Skin epidermis (tissue), 12 donors: ENCODE results near the gene GHITM.
"Not testable (repeated sequence)": the region's sequence is repeated elsewhere in the genome, so short reads cannot be mapped to it uniquely, and the experiment has no call there.

ENCODE experiments used
- H3K27ac ChIP-seq, 21 experiments: fragments of 200-600 bp; sonication (generic) in 11 of 21; one replicate each; pipeline ENCODE4 v1.5.0; 2020; ENCODE audit warnings: mild to moderate bottlenecking in 3 of 21, inconsistent platforms in 2 of 21, moderate library complexity in 2 of 21
- H3K4me3 ChIP-seq, 7 experiments: fragments of 200-600 bp; sonication (generic) in 2 of 7; one replicate each; pipeline ENCODE4 v1.5.0; 2020; ENCODE audit warnings: inconsistent platforms in 2 of 7, mild to moderate bottlenecking in 2 of 7, moderate library complexity in 1 of 7

The GHITM gene, protein sequence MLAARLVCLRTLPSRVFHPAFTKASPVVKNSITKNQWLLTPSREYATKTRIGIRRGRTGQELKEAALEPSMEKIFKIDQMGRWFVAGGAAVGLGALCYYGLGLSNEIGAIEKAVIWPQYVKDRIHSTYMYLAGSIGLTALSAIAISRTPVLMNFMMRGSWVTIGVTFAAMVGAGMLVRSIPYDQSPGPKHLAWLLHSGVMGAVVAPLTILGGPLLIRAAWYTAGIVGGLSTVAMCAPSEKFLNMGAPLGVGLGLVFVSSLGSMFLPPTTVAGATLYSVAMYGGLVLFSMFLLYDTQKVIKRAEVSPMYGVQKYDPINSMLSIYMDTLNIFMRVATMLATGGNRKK

DNA sequence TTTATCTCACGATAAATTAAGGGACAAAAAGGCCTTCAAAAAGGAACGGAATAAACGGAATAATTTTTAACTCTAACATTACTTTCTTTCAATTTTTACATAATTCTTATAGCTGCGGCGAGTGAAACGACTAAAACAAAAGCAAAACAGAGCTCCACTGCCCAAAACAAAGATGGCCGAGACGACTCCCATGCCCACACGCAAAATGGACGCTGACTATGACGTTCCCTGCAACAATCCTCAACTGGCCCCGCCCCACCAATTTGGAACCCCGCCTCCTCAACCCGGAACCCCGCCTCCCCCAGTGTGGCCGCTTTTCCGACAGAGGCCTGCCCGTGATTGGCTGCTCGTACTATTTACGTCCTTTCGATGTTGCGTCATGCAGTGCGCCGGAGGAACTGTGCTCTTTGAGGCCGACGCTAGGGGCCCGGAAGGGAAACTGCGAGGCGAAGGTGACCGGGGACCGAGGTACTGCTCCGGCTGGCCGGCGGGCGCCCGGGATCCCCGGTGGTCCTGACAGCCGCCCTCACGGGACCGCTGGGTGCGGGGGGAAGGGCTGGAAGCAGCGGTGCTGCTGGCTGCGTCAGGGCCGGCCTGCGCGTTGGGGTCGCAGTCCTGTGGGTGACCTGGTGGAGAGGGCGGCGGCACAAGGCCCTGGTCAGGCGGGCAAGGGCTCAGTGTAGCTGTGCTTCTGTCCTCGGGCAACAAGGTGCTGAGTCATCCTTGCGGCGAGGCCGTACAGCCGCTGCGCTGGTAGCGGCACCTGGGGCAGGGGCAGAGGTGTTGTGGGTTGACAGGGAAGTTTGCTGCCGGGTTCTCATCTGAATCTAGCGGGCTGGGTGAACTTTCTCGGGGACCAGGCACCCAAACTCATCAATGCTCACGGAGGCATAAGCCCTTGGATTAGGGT lies at the start of gene GHITM:
Gene GHITM, plus strand, starts transcription at position 384 of the 910 bp plus-strand sequence. CDS start 1,992 bp downstream, outside the sequence.
- Histone ChIP-seq H3K4me3 (peak within 1 kb of the TSS; percentile 94 to 99 (median 98)), H3K27ac (peak within 1 kb of the TSS; percentile 73 to 99 (median 96))

DNA sequence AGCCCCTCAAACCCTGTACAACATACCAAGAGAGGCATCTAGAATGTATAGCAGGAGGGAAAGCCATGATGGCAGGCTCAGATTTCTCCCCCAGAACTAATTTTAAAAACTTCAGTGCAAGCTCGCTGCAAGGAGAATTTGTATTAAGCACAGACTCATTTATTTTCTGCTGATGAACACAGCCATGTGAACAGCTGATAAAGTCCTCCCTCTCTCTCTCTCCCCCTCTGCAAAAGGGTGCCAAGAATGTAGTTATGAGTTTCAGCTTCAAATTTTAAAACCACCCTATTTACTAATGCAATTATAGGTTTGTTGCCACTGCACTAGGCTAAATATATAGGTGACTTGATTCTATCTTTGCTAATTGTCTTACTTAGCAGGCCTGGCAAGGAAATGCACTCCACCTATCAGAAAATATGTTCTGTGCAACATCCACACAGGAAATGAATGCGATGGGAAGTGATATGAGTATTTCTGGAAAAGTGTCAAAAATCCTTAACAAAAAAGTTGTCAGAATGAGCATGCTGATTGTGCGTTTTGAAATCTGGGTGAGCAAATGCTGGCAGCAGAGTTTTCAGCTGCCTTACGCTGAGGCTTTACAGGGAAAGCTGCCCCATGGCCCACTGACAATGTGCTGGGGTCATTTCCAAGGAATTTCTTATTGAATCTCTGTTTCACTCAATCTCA lies 43.4 kb upstream of the GHITM start:
- Histone ChIP-seq H3K27ac (no peak overlapping the region), H3K4me3 (no peak overlapping the region)

DNA sequence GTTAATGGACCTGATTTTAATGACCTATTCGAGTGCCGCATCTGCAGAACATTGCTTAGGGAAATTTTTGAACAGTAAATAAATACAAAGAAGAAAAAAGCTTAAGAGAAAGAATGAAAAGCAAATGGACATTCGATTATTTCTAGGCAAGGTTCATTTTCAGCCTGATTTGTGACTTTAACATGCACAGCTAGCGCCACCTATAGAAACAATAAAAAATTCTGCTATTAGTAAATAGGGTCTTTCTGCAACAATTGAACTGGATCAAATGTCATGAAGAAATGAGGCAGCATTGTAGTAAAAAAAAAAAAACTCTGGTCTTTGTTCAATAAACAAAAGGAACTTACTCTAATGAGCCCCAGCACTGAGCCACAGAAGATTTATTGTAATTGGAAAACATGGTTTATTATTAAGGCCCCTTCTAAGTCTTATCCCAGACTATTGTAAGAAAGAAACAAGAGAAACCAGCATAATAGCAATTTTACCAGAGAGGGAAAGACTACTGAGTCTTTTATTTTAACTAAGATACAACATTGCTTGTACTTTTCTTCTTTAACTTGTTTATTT lies 41.4 kb upstream of the GHITM start:
- Histone ChIP-seq H3K27ac (no peak overlapping the region), H3K4me3 (no peak overlapping the region)

DNA sequence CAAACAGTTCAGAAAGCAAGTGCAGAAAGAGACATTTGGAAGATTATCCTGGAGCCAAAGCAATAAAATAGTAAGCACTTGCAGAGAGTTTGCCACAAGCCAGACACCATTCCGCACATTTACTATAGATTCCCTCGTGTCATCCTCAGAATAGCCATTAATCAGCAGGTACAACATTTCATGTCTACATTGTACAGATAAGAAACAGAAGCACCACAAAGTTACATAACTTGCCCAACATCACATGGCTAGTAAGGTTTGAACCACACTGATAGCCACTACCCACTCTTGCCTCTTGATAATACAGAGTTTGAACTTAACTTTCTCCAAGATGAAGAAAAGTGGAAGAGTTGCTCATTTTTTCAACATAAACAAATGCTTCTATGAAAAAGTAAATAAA lies 40.6 kb upstream of the GHITM start:
- no peak overlapping the region for H3K27ac ChIP-seq
- no peak overlapping the region for H3K4me3 ChIP-seq

DNA sequence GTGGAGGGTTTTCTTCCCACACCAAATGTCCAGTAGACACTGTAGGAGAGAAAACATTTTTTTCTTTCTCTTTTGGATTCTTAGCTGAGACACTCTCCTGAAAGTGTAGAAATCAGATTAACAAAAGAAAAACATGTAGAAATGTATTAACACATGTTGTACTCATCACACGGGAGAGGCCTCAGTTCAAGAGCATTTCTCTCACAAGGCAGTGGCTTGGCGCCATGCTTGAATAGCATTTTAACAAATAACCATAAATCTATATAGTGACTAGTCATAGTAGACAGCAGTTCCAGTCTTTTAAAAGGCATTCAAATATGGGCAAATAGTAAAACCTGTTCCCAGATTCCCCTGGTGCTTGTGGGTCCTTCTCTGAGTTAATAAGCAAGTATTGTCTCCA lies 38.3 kb upstream of the GHITM start:
- Histone ChIP-seq H3K4me3 (no peak overlapping the region), H3K27ac (no peak overlapping the region)

DNA sequence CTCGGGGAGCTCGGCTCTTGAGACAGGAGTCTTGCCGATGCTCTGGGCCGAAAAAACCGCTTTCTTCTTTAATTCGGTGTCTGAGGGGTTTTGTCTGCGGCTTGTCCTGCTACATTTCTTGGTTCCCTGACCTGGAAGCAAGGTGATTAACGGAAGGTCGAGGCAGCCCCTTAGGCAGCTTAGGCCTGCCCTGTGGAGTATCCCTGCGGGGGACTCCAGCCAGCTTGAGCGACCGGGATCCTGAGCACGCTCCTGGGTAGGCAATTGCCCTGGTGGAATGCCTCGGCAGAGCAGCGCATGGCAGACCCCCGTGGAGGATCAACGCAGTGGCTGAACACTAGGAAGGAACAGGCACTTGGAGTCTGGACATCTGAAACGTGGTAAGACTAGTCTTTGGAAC lies 30.5 kb upstream of the GHITM start:
- H3K4me3 ChIP-seq, result no peak overlapping the region
- no peak overlapping the region for H3K27ac ChIP-seq

DNA sequence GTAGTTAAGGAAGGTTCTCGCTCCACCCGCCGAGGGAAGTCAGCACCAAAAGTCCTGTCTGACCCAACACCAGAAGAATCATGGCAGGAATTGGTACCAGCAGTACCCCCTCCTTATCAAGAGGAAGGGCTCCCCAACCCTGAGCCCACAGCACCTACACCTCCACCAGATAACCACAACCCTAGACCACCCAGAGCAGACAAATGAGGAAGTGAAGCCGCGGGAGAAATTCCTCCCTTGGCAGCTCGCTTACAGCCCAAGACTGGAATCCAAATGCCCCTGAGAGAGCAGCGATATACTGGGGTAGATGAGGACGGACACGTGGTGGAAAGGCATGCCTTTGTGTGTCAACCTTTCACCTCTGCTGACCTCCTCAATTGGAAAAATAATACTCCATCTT lies 29.5 kb upstream of the GHITM start:
- not testable (repeated sequence) for H3K4me3 ChIP-seq, H3K27ac ChIP-seq

DNA sequence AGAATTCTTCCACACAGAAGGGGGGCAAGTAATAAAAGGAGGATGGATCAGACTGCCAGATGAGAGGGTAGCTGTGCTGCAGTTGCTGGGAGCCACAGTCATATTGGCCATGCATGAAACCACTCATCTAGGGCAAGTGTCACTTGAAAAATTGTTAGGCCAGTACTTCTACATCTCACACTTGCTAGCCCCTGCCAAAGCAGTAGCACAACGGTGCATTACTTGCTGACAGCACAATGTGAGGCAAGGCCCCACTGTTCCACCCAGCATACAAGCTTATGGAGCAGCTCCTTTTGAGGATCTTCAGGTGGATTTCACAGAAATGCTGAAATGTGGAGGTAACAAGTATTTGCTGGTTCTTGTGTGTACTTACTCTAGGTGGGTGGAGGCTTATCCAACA lies 25.8 kb upstream of the GHITM start:
- not testable (repeated sequence) for H3K27ac ChIP-seq, H3K4me3 ChIP-seq

DNA sequence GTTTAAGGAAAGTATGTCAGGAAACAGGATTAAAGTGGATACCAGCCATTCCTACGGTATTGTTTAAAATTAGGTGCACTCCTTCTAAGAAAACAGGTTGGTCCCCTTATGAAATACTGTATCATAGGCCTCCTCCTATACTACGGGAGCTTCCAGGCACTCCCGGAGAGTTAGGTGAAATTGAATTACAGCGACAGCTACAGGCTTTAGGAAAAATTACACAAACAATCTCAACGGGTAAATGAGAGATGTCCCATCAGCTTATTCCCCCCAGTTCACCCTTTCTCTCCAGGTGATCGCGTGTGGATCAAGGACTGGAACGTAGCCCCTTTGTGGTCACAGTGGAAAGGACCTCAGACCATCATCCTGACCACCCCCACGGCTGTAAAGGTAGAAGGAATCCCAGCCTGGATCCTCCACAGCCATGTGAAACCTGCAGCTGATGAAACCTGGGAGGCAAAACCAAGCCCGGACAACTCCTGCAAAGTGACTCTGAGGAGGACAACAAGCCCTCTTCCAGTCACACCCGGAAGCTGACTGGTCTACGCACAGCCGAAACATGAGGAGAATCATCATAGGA lies 25.1 kb upstream of the GHITM start:
- no peak overlapping the region for H3K4me3 ChIP-seq
- H3K27ac ChIP-seq, result no peak overlapping the region

DNA sequence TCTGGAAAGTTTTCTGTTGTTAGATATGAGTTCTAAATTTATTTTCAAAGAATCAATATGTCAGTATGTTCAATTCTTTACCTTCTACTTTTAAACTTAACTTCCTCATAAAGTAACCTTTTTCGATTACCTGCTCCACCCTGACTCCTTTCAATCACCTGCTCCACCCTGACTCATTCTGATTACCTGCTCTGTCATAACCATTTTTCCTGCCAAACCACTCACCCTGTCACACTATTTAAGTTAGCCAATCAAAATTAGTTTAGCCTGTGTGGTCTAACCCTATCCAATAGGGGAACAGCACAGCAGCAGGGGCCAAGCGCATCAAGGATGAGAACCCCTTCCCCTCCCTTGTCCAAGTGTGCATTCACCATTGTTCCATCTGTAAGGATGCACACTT lies 22.1 kb upstream of the GHITM start:
- H3K27ac ChIP-seq, result not testable (repeated sequence)

DNA sequence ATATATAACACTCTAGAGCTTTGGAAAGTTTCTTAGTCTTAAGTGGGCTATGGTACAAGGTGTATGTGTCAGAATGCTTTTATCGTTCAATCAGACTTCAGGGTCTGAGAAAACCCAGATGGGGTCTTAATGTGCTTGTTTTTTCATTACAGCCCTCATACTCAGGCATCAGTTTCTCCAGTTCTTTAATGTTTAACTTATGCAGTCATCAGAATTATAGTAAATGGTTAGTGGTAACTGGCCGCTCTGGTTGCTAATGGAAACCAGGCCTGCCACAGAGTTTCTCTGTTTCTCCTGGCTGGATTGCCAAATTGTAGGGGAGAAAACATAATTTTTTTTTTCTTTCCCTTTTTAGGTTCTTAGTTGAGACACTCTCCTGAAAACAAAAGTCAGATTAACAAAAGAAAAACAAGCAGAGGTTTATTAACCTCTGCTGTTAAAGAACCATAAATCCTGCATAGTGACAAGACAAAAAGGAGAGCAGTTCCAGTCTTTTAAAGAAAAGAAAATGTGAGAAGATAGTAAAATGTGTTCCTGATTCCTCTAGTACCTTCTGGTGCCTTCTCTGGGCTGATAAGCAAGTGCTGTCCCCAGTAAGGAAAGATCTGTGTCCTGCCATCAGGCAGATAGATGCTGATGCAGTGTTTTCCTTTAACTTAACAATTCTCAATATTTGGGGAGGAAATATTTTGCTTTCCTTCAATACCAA lies 21.5 kb upstream of the GHITM start:
- H3K27ac ChIP-seq, result peak overlapping the region in 1 of 21 experiments; percentile 26
- H3K4me3 ChIP-seq, result no peak overlapping the region

More for the DNA sequence above, 22.1 kb upstream of the GHITM start:
- H3K4me3 ChIP-seq, result not testable (repeated sequence)

DNA sequence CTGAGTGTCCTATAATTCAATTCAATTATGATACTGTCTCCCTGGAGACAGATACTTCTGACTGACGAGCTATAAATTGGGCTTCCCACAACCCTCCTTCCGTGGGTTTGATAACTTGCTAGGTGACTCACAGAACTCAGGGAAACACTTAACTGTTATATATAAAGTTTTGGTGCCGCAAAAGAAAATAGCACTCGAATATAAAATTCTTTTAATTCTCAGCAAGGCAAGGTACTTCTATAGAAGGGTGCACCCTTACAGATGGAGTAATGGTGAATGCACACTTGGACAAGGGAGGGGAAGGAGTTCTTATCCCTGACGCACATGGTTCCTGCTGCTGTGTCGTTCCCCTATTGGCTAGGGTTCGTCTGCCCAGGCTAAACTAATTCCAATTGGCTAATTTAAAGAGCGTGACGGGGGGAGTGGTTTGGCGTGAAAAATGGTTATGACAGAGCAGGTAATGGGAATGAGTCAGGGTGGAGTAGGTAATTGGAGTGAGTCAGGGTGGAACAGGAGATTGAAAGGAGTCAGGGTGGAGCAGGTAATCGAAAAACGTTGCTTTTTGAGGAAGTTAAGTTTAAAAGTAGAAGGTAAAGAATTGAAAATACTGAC lies 20.8 kb upstream of the GHITM start:
- H3K4me3 ChIP-seq, result no peak overlapping the region

DNA sequence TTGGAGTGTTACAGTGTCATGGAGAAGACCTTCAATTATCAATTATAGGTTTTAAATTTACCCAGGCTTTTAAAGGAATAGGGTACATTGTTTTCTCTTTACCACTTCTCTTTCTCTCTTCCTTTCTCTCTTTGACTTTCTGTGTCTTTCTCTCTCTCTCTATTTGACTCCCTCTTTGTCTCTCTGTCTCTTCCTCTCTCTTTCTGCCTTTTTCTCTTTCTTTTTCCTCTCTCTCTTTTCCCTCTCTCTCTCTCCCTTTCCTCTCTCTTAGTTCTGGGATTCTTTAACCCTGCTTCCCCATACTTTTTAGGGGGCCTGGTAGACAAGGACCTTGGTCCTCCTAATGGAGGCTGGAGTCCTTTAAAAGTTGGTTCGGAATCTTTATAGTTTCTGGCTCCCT lies 15.9 kb upstream of the GHITM start:
- Histone ChIP-seq H3K27ac (no peak overlapping the region), H3K4me3 (no peak overlapping the region)

More for the DNA sequence above, 20.8 kb upstream of the GHITM start:
- H3K27ac ChIP-seq, result peak overlapping the region in 1 of 21 experiments; percentile 26

DNA sequence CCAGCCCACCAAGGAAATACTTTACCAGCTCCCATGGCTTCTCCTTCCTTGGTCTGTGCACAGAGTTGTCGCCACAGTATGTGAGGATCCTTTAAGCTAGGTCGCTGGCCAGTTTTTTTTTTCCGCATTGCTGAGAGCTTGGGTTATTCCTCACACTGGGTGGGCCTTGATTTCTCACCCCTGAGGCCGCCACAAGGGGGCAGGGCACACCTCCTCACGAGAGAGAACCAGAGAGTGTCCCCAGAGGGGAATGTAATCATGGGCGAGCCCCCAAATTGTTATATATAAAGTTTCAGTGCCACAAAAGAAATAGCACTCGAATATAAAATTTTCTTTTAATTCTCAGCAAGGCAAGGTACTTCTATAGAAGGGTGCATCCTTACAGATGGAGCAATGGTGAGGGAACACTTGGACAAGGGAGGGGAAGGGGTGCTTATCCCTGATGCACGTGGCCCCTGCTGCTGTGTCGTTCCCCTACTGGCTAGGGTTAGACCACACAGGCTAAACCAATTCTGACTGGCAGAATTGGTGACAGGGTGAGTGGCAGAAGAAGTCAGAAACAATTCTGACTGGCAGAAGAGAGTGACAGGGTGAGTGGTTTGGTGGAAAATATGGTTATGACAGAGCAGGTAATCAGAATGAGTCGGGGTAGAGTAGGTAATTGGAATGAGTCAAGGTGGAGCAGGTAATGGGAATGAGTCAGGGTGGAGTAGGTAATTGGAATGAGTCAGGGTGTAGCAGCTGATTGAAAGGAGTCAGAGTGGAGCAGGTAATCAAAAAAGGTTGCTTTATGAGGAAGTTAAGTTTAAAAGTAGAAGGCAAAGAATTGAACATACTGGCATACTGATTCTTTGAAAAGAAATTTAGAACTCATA lies 13.2 kb upstream of the GHITM start:
- H3K27ac ChIP-seq, H3K4me3 ChIP-seq: not testable (repeated sequence)

DNA sequence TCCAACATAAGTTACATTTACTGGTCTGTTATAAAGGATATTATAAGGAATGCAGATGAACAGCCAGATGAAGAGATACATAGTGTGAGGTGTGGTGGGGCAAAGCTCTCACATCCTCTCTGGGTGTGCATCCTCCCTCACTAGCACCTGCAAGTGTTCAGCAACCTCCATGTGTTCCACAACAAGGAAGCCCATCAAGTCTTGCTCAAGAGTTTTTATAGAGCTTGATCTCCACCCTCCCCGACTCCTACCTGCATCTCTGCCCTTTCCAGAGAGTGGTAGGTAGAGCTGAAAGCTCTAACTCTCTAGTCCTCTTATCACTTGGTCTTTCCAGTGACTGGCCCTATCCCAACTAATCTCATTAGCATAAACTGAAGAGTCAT lies 12.5 kb upstream of the GHITM start:
- Histone ChIP-seq H3K4me3 (no peak overlapping the region), H3K27ac (no peak overlapping the region)

DNA sequence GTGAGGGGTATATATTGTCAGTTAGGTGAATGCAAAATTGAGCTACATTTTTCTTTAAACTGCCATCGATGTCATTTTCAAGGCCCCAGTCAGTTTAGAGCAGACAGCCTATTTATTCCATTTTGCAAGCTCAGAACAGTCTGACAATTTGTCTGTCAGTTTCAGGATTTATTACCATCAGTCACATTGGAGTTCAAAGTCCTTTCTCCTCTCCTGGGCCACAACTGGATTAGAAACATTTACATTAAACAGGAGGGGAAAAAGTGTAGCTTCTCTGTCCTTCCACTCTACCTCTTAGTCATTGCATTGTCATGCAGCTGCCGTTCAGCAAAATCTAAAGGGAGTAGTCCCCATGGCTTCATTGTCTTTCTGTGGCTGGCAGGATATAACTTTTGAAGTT lies 3.5 kb upstream of the GHITM start:
- no peak overlapping the region for H3K4me3 ChIP-seq
- H3K27ac ChIP-seq, result no peak overlapping the region

DNA sequence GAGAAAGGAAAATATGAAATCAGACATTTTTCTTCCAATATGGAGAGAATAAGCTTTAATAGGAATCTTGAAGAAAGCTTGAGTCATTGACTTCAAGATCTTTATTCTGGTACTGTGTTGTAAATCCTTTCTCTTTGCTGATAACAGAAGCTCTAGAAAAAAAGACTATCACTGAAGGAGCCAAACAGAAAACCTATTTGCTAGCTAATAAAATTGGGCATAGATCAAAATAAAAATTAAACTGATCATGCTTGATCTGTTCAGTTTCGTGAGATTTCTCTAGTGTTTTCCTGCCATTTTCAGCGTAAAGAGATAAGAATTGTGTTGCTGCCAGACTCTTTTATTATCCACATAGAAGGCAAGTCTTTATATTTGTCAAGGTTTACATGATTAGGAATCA lies 1.5 kb upstream of the GHITM start:
- H3K27ac ChIP-seq, result no peak overlapping the region
- H3K4me3 ChIP-seq, result no peak overlapping the region
